LNCAP (cell line): ENCODE measurements around the gene ZBTB16.

ENCODE experiments used
- CTCF ChIP-seq: fragments of 450-650 bp; IDR thresholded peaks from 2 replicates; pipeline ENCODE4 v1.5.1; 2017; ENCODE audit warnings: mild to moderate bottlenecking

ZBTB16 gene

GRCh38 chr11:114207096-114207495, 147.6 kb downstream of the ZBTB16 start:
- TF ChIP-seq CTCF: no peak

GRCh38 chr11:114208377-114208776, 148.9 kb downstream of the ZBTB16 start:
- TF ChIP-seq CTCF: no peak

GRCh38 chr11:114209343-114209742, 149.8 kb downstream of the ZBTB16 start:
- TF ChIP-seq CTCF: no peak

GRCh38 chr11:114209904-114210303, 150.4 kb downstream of the ZBTB16 start:
- no peak for TF ChIP-seq CTCF

GRCh38 chr11:114211444-114212121, 152.1 kb downstream of the ZBTB16 start:
- no peak for TF ChIP-seq CTCF

- TF ChIP-seq CTCF: no peak
These were observed 154.1 kb downstream of the ZBTB16 start for GRCh38 chr11:114213622-114214021.

GRCh38 chr11:114215428-114215827, 155.9 kb downstream of the ZBTB16 start:
- no peak for TF ChIP-seq CTCF
